ENCODE results near the gene TBC1D22B. TPM values are rescaled to one million over a fixed set of nuclear protein-coding genes. Genes with fewer than 3 reads are reported as not detected.

Gene TBC1D22B
- total and polyA plus RNA-seq, 9 of the 15 experiments (the other 6 are each of a cell fraction or from before 2014, with no cell fraction given), result 4.8 to 24.2 (median 13.5) TPM

GRCh38 chr6:37232430-37233017 lies 25.0 kb upstream of the TBC1D22B start (continued):
- TF ChIP-seq REST (IDR thresholded peaks at IDR 0.05; ENCODE audit: borderline replicate concordance), result peak; percentile 25; the same call in 1 of the 2 replicates
- no peak for TF ChIP-seq REST (CRISPR knock-in tag; IDR thresholded peaks at IDR 0.05; ENCODE audit: low read depth)
- TF ChIP-seq BCL6 (CRISPR knock-in tag; IDR thresholded peaks at IDR 0.05), result no peak; the same call in 1 of the 2 replicates
- peak; percentile 95 for TF ChIP-seq TCF3 (CRISPR knock-in tag; IDR thresholded peaks at IDR 0.05)
- peak; percentile 59; the same call in 1 of the 2 replicates for TF ChIP-seq KLF6 (CRISPR knock-in tag; IDR thresholded peaks at IDR 0.05; ENCODE audit: borderline replicate concordance)
- TF ChIP-seq ZNF707 (CRISPR knock-in tag; conservative IDR thresholded peaks at IDR 0.05), result 0 out of 2 replicates have a peak, but pooled peaks have one; percentile 21
- peak; percentile 79 for TF ChIP-seq NFIC (IDR thresholded peaks at IDR 0.05)
- peak; percentile 67; the same call in 1 of the 2 replicates for TF ChIP-seq ELF2 (CRISPR knock-in tag; IDR thresholded peaks at IDR 0.05)
- peak in 1 of 2 experiments; percentile 94 for TF ChIP-seq AFF1 (IDR thresholded peaks at IDR 0.05; ENCODE audit: low read depth in 1 of 2, partially characterized antibody in 2 of 2)
- TF ChIP-seq CSDE1 (IDR thresholded peaks at IDR 0.05), result peak in 1 of 2 experiments; percentile 12; a peak in 1 of 4 replicates
- TF ChIP-seq TAL1 (IDR thresholded peaks at IDR 0.05), result peak; percentile 95
- TF ChIP-seq ZBTB8A (IDR thresholded peaks at IDR 0.05; ENCODE audit: partially characterized antibody), result no peak
- TF ChIP-seq ZC3H8 (IDR thresholded peaks at IDR 0.05), result 0 out of 2 replicates have a peak, but pooled peaks have one; percentile 55
- TF ChIP-seq CCNT2 (IDR thresholded peaks at IDR 0.05; ENCODE audit: borderline replicate concordance, extremely low read depth, insufficient read length, low read depth, low read length), result peak; percentile 74
- no peak for TF ChIP-seq SRSF1 (IDR thresholded peaks at IDR 0.05; ENCODE audit: low read depth, low read length)
- peak; percentile 68; the same call in 1 of the 2 replicates for TF ChIP-seq MYNN (IDR thresholded peaks at IDR 0.05)
- TF ChIP-seq MYNN (CRISPR knock-in tag; IDR thresholded peaks at IDR 0.05), result no peak
- peak; percentile 94 for TF ChIP-seq CBFA2T2 (conservative IDR thresholded peaks at IDR 0.05)
